Activated CD4-positive, alpha-beta T cell treated with anti-CD3 and anti-CD28 coated beads, Interleukin-2, amount 10 ng/mL, durations not matched to agents 7 days and 5 days (primary cell): Measurements from ENCODE around the gene HSPB2. TPM values are rescaled to one million over a fixed set of nuclear protein-coding genes. Genes with fewer than 3 reads are reported as not detected.
"Not testable (repeated sequence)": the region's sequence is repeated elsewhere in the genome, so short reads cannot be mapped to it uniquely, and the experiment has no call there.

Source experiments
- CTCF ChIA-PET: fragments of 350-600 bp; sonication (Branson Sonifier 250); formaldehyde crosslinking; loops from one replicate; lab custom pipeline; 2021; ENCODE audit warnings: antibody characterized with exemption; lab: Charles Lee
- POLR2A ChIA-PET: fragments of 350-600 bp; sonication (Branson Sonifier 250); formaldehyde crosslinking; loops from one replicate; lab custom pipeline; 2021; ENCODE audit warnings: antibody characterized with exemption; lab: Charles Lee
- DNase-seq: peaks from one replicate; pipeline ENCODE4 v3.0.0-alpha.2; 2020
- H3K27ac Mint-ChIP-seq: one replicate; pipeline ENCODE4 v1.8.0; 2021; ENCODE audit warnings: mild to moderate bottlenecking, moderate library complexity, mixed read lengths
- H3K27me3 Mint-ChIP-seq: one replicate; pipeline ENCODE4 v1.8.0; 2021; ENCODE audit warnings: mixed read lengths
- H3K36me3 Mint-ChIP-seq: one replicate; pipeline ENCODE4 v1.8.0; 2021; ENCODE audit warnings: low read depth, mixed read lengths
- H3K4me1 Mint-ChIP-seq: one replicate; pipeline ENCODE4 v1.8.0; 2021; ENCODE audit warnings: mixed read lengths
- H3K4me3 Mint-ChIP-seq: one replicate; pipeline ENCODE4 v1.8.0; 2021; ENCODE audit warnings: mild to moderate bottlenecking, moderate library complexity, mixed read lengths
- H3K9me3 Mint-ChIP-seq: one replicate; pipeline ENCODE4 v1.8.0; 2021; ENCODE audit warnings: mixed read lengths
- total RNA-seq, 2 experiments: library from RNA; stranded (reverse); gene quantifications; one replicate each; pipeline ENCODE4 v1.2.3, GENCODE V29; 2021

The HSPB2 gene
- total RNA-seq = not detected

DNA sequence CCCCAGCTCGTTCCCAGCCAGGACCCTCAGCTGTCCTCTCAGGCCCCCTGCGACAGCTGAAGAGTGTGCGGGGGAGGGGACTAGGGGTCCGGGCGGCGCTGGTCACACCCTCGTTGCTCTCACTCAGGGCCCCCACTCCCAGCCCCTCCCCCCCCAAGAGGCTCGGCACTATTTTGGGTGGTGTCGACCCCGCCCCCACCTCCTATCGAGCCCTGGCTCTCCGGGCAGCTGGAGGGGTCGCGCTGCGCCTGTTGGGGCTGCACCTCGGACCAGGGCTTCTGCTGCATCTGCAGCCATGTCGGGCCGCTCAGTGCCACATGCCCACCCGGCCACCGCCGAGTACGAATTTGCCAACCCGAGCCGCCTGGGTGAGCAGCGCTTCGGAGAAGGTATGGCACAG lies at the start of gene HSPB2:
TSS of gene HSPB2 (plus strand) at position 200 of the 400 bp plus-strand sequence. CDS start at position 296, 96 bp downstream.
- ChIA-PET POLR2A (no interaction called here), CTCF (no interaction called here)
- H3K27me3 Mint-ChIP-seq = peaks cover 47% of the 10 kb centered on the region
- no peaks in the 10 kb centered on the region for H3K9me3 Mint-ChIP-seq
- DNase-seq = no peak
- H3K27ac Mint-ChIP-seq = no peak within 1 kb of the TSS
- H3K4me3 Mint-ChIP-seq = no peak within 1 kb of the TSS
- no peaks in the 10 kb centered on the region for H3K36me3 Mint-ChIP-seq
- no peaks in the 10 kb centered on the region for H3K4me1 Mint-ChIP-seq

- no peaks in the 10 kb centered on the region for H3K9me3 Mint-ChIP-seq
- H3K4me3 Mint-ChIP-seq = peak overlapping the region; percentile 11
- H3K36me3 Mint-ChIP-seq = peaks cover 27% of the 10 kb centered on the region
- H3K27me3 Mint-ChIP-seq = no peaks in the 10 kb centered on the region
- no peak overlapping the region for H3K27ac Mint-ChIP-seq
- POLR2A ChIA-PET = no interaction called here
- CTCF ChIA-PET = interaction anchor here (0.7 to 2.4 kb wide), 9 partner anchors 8 to 194 kb away, joined by 3 to 15 read pairs (median 4); partner anchors contain the start of gene CFAP68
- peaks cover 32% of the 10 kb centered on the region for H3K4me1 Mint-ChIP-seq
- DNase-seq = no peak
Measured at GRCh38 chr11:111870113-111870512, 42.4 kb upstream of the HSPB2 start.

DNA sequence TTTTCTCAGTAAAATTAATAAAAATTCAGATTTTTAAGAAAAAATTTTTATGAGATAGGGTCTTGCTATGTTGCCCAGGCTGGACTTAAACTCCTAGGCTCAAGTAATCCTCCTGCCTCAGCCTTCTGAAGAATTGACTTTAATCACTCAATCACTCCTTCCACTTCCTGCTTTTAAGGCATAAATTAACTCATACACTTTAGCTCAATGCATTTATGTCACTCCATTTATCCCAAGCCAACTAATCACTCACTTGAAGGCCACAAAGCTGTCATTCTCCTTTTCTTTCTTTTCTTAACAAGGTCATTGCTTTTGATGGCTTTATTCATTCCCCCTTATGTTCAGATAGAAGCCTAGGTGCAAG lies 42.0 kb upstream of the HSPB2 start:
- H3K4me1 Mint-ChIP-seq = peaks cover 32% of the 10 kb centered on the region
- H3K27ac Mint-ChIP-seq = peak overlapping the region; percentile 90
- no peak for DNase-seq
- H3K36me3 Mint-ChIP-seq = peaks cover 27% of the 10 kb centered on the region
- no peaks in the 10 kb centered on the region for H3K27me3 Mint-ChIP-seq
- CTCF ChIA-PET = interaction anchor here (0.7 to 2.4 kb wide), 10 partner anchors 9 to 269 kb away, joined by 3 to 15 read pairs (median 4); partner anchors contain the start of gene CFAP68
- H3K4me3 Mint-ChIP-seq = peak overlapping the region; percentile 83
- POLR2A ChIA-PET = no interaction called here
- no peaks in the 10 kb centered on the region for H3K9me3 Mint-ChIP-seq

- H3K4me1 Mint-ChIP-seq = peaks cover 32% of the 10 kb centered on the region
- H3K36me3 Mint-ChIP-seq = peaks cover 27% of the 10 kb centered on the region
- H3K27ac Mint-ChIP-seq = peak within 1 kb of the TSS; percentile 90
- POLR2A ChIA-PET = interaction anchor here (0.7 to 0.9 kb wide), 2 partner anchors 65 to 521 kb away, joined by 3 to 4 read pairs; no protein-coding TSS in a partner anchor
- no peaks in the 10 kb centered on the region for H3K9me3 Mint-ChIP-seq
- DNase-seq = peak; percentile 90
- peak within 1 kb of the TSS; percentile 83 for H3K4me3 Mint-ChIP-seq
- CTCF ChIA-PET = interaction anchor here (0.7 to 2.4 kb wide), 14 partner anchors 9 to 270 kb away, joined by 3 to 15 read pairs (median 4); partner anchors contain the start of gene CFAP68
- no peaks in the 10 kb centered on the region for H3K27me3 Mint-ChIP-seq
Measured at GRCh38 chr11:111870886-111871692, 41.4 kb upstream of the HSPB2 start, which contains the start of gene ALG9. Gene ALG9 (minus strand): TSS chr11:111871581. CDS start chr11:111871482, 99 bp downstream.

GRCh38 chr11:111871693-111872161 lies 40.8 kb upstream of the HSPB2 start:
- CTCF ChIA-PET = interaction anchor here (0.8 to 2.4 kb wide), 11 partner anchors 9 to 226 kb away, joined by 3 to 15 read pairs (median 4); partner anchors contain the start of gene CFAP68
- no peaks in the 10 kb centered on the region for H3K9me3 Mint-ChIP-seq

GRCh38 chr11:111878385-111878848 lies 34.1 kb upstream of the HSPB2 start:
- H3K27ac Mint-ChIP-seq = peak overlapping the region; percentile 99
- DNase-seq = no peak
- peaks cover 17% of the 10 kb centered on the region for H3K4me1 Mint-ChIP-seq
- peak overlapping the region; percentile 86 for H3K4me3 Mint-ChIP-seq
- ChIA-PET CTCF (interaction anchor here (0.7 to 1.4 kb wide), 2 partner anchors 19 to 56 kb away, joined by 3 to 5 read pairs; no protein-coding TSS in a partner anchor), POLR2A (no interaction called here)
- no peaks in the 10 kb centered on the region for H3K27me3 Mint-ChIP-seq
- peaks cover 8% of the 10 kb centered on the region for H3K36me3 Mint-ChIP-seq
- H3K9me3 Mint-ChIP-seq = no peaks in the 10 kb centered on the region

More at GRCh38 chr11:111871693-111872161, 40.8 kb upstream of the HSPB2 start:
- no peak for DNase-seq
- Mint-ChIP-seq H3K4me3 (peak overlapping the region; percentile 83), H3K36me3 (peaks cover 21% of the 10 kb centered on the region), H3K27me3 (no peaks in the 10 kb centered on the region), H3K27ac (peak overlapping the region; percentile 87), H3K4me1 (peaks cover 28% of the 10 kb centered on the region)
- POLR2A ChIA-PET = interaction anchor here (0.7 to 0.9 kb wide), 3 partner anchors 65 to 522 kb away, joined by 3 to 4 read pairs (median 4); no protein-coding TSS in a partner anchor

GRCh38 chr11:111878849-111879636 lies 33.5 kb upstream of the HSPB2 start, which contains the start of the genes CFAP68 and FDXACB1:
Gene CFAP68 (plus strand): TSS chr11:111879541. CDS start chr11:111879561, 20 bp downstream.
Gene FDXACB1 (minus strand): TSS chr11:111879165. CDS start chr11:111879132, 33 bp downstream.
- Mint-ChIP-seq H3K36me3 (peaks cover 8% of the 10 kb centered on the region), H3K9me3 (no peaks in the 10 kb centered on the region), H3K27ac (peak within 1 kb of the TSS; percentile 99), H3K4me1 (peaks cover 17% of the 10 kb centered on the region), H3K4me3 (peak within 1 kb of the TSS; percentile 86), H3K27me3 (no peaks in the 10 kb centered on the region)
- DNase-seq = peak; percentile 97
- ChIA-PET POLR2A (no interaction called here), CTCF (interaction anchor here (1.0 to 3.6 kb wide), 4 partner anchors 8 to 23 kb away, joined by 3 to 15 read pairs (median 4); partner anchors contain the start of gene ALG9)

DNA sequence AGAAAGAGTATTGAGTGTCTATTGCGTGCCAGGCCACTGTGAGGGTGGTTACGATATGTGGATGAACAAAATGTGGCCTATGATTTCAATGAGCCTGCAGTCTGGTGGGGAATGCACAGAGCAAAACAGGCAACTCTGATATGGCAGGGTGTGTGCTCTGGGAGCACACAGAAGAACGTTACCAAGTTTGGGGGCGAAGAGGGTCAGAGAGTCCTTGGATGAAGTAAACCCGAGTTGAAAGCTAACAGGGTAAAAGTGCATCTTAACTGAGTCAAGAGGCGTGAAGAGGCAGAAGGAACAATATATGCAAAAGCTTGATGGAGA lies 32.9 kb upstream of the HSPB2 start:
- Mint-ChIP-seq H3K27me3 (no peaks in the 10 kb centered on the region), H3K27ac (peak overlapping the region; percentile 99), H3K4me1 (peaks cover 17% of the 10 kb centered on the region), H3K9me3 (no peaks in the 10 kb centered on the region), H3K4me3 (peak overlapping the region; percentile 86), H3K36me3 (peaks cover 8% of the 10 kb centered on the region)
- DNase-seq = no peak
- ChIA-PET CTCF (interaction anchor here (0.7 to 3.6 kb wide), 6 partner anchors 8 to 225 kb away, joined by 3 to 15 read pairs (median 3); partner anchors contain the start of gene ALG9), POLR2A (no interaction called here)

DNA sequence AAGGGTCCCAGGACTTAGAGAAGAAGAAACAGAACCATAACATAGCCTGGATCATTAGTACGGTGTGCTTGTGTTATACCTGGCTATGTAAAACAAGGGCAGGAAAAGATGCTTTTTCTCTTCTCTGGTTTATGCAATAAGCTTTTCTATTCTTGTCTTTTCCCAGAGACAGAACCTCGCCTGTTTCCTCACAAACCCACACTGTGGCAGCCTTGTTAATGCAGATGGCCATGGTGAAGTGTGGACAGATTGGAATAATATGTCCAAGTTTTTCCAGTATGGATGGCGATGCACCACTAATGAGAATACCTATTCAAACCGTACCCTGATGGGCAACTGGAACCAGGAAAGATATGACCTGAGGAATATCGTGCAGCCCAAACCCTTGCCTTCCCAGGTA lies 30.3 kb upstream of the HSPB2 start:
- POLR2A ChIA-PET = no interaction called here

GRCh38 chr11:111885053-111885452 lies 27.5 kb upstream of the HSPB2 start:
- not testable (repeated sequence) for H3K27ac Mint-ChIP-seq

More for the DNA sequence above, 30.3 kb upstream of the HSPB2 start:
- Mint-ChIP-seq H3K27me3 (no peaks in the 10 kb centered on the region), H3K9me3 (no peaks in the 10 kb centered on the region), H3K36me3 (peaks cover 4% of the 10 kb centered on the region), H3K27ac (no peak overlapping the region), H3K4me3 (no peak overlapping the region), H3K4me1 (peaks cover 15% of the 10 kb centered on the region)
- CTCF ChIA-PET = interaction anchor here (1.0 to 3.6 kb wide), 3 partner anchors 11 to 46 kb away, joined by 3 to 15 read pairs (median 6); partner anchors contain the start of gene ALG9
- DNase-seq = no peak

DNA sequence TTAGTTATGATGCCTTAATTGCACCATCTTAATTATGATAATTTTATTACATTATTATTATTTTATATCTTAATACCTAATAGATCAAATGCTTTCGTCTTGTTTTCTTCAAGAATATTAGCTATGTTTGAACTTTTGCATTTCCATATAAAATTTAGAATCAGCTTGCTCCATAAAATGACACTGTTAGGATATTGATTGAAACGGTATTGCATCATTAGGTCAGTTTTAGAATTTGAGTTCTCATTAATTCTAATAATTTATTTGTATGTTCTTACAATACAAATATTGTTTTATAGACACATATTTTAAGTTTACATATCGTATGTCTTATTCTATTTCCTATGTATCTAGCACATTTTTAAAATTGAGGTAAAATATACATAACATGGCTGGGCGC lies 26.5 kb upstream of the HSPB2 start:
- ChIA-PET CTCF (interaction anchor here (1.1 to 1.3 kb wide), 3 partner anchors 9 to 15 kb away, joined by 3 read pairs; partner anchors contain the start of gene ALG9), POLR2A (no interaction called here)
- no peaks in the 10 kb centered on the region for H3K27me3 Mint-ChIP-seq
- H3K27ac Mint-ChIP-seq = no peak overlapping the region
- no peaks in the 10 kb centered on the region for H3K4me1 Mint-ChIP-seq
- H3K9me3 Mint-ChIP-seq = no peaks in the 10 kb centered on the region
- no peak overlapping the region for H3K4me3 Mint-ChIP-seq
- H3K36me3 Mint-ChIP-seq = no peaks in the 10 kb centered on the region
- no peak for DNase-seq

More at GRCh38 chr11:111885053-111885452, 27.5 kb upstream of the HSPB2 start:
- H3K27me3 Mint-ChIP-seq, H3K4me1 Mint-ChIP-seq, DNase-seq, H3K4me3 Mint-ChIP-seq, H3K9me3 Mint-ChIP-seq, H3K36me3 Mint-ChIP-seq: not testable (repeated sequence)
- ChIA-PET CTCF (interaction anchor here (0.7 to 1.2 kb wide), 2 partner anchors 16 to 21 kb away, joined by 3 read pairs; no protein-coding TSS in a partner anchor), POLR2A (interaction anchor here (0.6 kb wide), 1 partner anchor 1455 kb away, joined by 4 read pairs; no protein-coding TSS in a partner anchor)
